GM20431 (cell line): Measurements from ENCODE around the gene KCNF1.

Experiments
- in situ Hi-C: fragments of 300-500 bp; cut with MseI, MboI; formaldehyde crosslinking; loops from one replicate; pipeline ENCODE4 v1.15.0; 2020; ENCODE audit warnings: low sequenced_read_pairs; ENCODE audit not compliant: unreplicated experiment

The KCNF1 gene

GRCh38 chr2:10911291-10912075 is at the start of gene KCNF1:
Gene KCNF1, plus strand, starts transcription at chr2:10911934. Its CDS starts 493 bp downstream, at chr2:10912427.
- in situ Hi-C loops = no loop called here

- in situ Hi-C loops = no loop called here
Observed at GRCh38 chr2:10862330-10862729, 49.4 kb upstream of the KCNF1 start.

- in situ Hi-C loops = no loop called here
Observed at GRCh38 chr2:10863047-10863446, 48.7 kb upstream of the KCNF1 start.

GRCh38 chr2:10863837-10864236 is 47.9 kb upstream of the KCNF1 start:
- in situ Hi-C loops = no loop called here

- in situ Hi-C loops = no loop called here
Observed at GRCh38 chr2:10864251-10864650, 47.5 kb upstream of the KCNF1 start.

GRCh38 chr2:10864861-10865636 is 46.7 kb upstream of the KCNF1 start:
- in situ Hi-C loops = no loop called here

GRCh38 chr2:10865841-10866240 is 45.9 kb upstream of the KCNF1 start:
- in situ Hi-C loops = no loop called here

GRCh38 chr2:10867692-10868420 is 43.9 kb upstream of the KCNF1 start:
- in situ Hi-C loops = no loop called here

- in situ Hi-C loops = no loop called here
Observed at GRCh38 chr2:10868465-10869314, 43.0 kb upstream of the KCNF1 start.

GRCh38 chr2:10871978-10872377 is 39.8 kb upstream of the KCNF1 start:
- in situ Hi-C loops = no loop called here

GRCh38 chr2:10873171-10873570 is 38.6 kb upstream of the KCNF1 start:
- in situ Hi-C loops = no loop called here

GRCh38 chr2:10873790-10874437 is 37.8 kb upstream of the KCNF1 start:
- in situ Hi-C loops = no loop called here

GRCh38 chr2:10875126-10875525 is 36.6 kb upstream of the KCNF1 start:
- in situ Hi-C loops = no loop called here

- in situ Hi-C loops = no loop called here
Observed at GRCh38 chr2:10876394-10876793, 35.3 kb upstream of the KCNF1 start.

GRCh38 chr2:10876963-10877362 is 34.8 kb upstream of the KCNF1 start:
- in situ Hi-C loops = no loop called here

- in situ Hi-C loops = no loop called here
Observed at GRCh38 chr2:10877651-10878111, 34.1 kb upstream of the KCNF1 start.

GRCh38 chr2:10878268-10878915 is 33.3 kb upstream of the KCNF1 start:
- in situ Hi-C loops = no loop called here

GRCh38 chr2:10879159-10879558 is 32.6 kb upstream of the KCNF1 start:
- in situ Hi-C loops = no loop called here
